ENCODE data around the gene FCRL2.

The FCRL2 gene, protein sequence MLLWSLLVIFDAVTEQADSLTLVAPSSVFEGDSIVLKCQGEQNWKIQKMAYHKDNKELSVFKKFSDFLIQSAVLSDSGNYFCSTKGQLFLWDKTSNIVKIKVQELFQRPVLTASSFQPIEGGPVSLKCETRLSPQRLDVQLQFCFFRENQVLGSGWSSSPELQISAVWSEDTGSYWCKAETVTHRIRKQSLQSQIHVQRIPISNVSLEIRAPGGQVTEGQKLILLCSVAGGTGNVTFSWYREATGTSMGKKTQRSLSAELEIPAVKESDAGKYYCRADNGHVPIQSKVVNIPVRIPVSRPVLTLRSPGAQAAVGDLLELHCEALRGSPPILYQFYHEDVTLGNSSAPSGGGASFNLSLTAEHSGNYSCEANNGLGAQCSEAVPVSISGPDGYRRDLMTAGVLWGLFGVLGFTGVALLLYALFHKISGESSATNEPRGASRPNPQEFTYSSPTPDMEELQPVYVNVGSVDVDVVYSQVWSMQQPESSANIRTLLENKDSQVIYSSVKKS

DNA sequence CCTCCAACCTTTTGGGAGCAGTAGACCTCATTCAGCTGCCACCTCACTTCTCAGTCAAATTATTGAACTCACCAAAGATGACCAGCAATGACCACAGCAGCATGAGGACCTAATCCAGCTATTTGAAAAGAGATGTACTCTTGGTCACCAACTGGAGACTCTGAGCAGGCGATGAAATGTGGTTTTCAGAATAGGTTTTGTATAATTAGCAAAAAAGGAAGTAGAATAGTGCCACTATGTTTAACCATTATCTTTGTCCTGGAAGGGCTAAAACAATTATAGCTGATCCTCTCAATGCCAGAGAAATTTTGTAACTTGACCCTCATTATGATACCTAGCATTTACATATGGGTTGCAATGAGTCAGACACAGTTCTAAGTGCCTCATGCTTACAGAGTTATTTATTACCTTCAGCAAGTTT lies at the start of gene FCRL2:
FCRL2 (minus strand) TSS at position 162 of the 421 bp plus-strand sequence; CDS start at position 103, 59 bp downstream.
- DNase-seq (ENCODE audit: low read depth): no peak

DNA sequence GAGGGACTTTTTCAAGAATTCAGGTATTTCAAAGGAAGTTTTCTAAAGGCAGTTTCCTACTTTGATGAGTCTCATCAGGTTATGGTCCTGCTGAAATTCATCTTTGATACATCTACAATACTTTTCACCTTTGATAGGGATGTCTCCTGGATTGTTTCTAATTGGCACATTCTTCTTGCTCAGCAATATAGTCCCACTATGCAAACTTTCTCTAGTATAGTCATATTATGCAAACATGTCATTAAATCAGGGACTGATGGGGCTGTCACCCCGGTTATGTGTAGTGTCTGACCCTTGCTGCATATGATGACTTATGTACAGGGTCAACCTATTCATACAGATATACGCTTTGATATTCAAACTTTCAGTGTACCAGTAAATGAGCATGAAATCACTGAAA lies 43.4 kb upstream of the FCRL2 start:
- no peak for DNase-seq (ENCODE audit: low read depth)

DNA sequence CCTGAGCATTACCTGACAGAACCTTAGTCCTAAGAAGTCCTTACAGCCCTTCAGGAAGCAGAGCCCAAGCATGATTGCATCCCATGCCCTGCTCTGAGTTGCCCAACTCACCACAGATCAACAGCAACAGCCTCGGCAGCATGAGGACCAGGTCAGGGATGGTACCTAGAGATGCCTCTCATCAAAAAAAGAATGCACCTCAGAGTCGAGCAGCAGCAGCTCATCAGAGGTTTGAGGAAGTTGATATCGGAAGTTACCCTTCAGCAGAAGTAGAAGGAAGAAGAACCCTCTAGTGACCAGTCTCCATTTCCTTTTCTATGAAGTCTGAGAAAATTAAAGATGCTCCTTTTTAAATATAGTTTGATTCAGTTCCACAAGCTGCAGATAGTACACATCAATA lies 43.0 kb upstream of the FCRL2 start, which contains the start of gene FCRL1:
FCRL1 (minus strand) TSS at position 225 of the 400 bp plus-strand sequence; CDS start at position 142, 83 bp downstream.
- no peak for DNase-seq (ENCODE audit: low read depth)

DNA sequence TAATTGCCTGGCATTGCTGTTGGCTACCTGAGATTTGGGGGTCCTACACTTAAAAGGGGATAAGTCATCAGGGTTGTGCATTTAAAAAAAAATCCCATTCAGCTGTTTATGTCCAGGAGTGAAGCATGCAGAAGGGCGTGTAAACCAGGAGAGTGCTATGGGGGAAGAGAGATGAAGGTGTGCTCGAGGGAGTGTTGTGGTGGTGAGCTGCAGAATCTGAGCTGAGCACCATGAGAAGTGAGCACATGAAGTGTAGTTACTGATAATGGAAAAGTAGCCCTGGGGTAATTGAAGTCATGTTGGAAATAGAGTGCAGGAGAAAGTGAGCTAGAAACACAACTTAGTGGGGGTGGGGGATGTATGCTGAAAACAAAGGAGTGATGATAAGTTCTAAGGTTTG lies 42.3 kb upstream of the FCRL2 start:
- DNase-seq (ENCODE audit: low read depth): no peak

DNA sequence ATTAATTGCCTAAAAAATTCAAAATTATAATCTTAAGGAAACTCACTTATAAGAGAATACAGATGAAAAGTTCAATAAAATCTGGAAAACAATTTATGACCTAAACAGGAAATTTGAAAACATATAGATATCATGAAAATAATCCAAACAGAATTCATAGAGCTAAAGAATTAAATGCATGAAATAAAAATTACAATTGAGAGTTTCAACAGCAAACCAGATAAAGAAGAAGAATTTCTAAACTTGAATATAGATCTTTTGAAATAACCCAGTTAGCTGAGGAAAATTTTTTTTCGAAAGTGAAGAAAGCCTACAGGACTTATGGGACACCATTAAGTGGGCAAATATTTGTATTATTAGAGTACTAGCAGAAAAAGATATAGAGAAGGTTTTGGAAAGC lies 36.3 kb upstream of the FCRL2 start:
- no peak for DNase-seq (ENCODE audit: low read depth)

DNA sequence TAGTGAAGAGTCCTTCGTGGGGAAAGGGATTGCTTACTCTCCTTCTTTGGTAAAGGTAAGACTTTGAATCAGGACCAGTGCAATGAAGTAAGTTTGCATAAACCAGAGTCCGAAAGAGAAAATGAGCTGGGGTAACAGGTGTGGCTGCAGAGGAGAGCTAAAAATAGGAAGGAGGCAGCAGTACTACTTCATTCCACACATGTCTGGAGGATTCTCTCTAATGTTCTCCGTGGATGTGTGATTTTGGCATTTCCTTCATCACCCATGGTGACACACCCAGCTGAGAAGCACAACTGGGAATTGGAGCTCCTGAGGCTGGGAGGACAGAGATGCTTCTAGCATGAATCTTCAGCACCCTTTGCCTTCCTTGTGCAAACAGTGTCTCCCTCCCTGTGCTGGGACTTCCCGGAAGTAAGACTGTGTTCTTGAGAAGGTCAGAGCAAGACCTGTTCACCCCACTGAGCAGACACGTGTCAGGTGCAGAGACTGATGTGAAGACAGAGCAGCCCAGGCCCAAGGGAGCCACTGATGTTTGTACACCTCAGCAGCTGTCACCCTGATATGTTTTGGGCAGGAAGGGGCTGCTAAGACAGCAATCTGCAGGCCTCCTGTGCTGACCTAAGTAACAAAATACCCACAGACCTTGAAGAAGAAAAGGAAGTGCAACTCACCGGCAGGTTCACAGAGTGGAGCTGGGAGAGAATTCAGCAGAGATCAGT lies 29.7 kb upstream of the FCRL2 start:
- no peak for DNase-seq (ENCODE audit: low read depth)

DNA sequence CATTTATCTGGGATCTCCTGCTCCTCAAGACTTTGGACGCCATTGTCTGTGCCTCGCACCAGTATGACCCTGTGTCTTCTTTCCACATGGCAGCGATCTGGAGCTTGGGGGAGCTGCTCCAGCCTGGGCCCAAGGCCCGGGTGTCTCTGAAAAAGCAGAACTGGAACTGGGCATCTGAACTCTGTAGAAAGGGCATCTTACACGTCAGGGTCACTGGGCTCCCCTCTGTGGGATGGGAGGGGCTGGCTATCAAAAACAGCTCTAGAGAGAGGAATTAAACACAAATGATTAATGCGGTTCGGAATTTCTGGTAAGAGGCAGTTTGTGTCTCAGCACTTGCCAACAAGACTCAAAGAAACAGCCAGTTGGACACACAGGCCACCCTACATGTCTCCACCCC lies 26.9 kb upstream of the FCRL2 start:
- no peak for DNase-seq (ENCODE audit: low read depth)

DNA sequence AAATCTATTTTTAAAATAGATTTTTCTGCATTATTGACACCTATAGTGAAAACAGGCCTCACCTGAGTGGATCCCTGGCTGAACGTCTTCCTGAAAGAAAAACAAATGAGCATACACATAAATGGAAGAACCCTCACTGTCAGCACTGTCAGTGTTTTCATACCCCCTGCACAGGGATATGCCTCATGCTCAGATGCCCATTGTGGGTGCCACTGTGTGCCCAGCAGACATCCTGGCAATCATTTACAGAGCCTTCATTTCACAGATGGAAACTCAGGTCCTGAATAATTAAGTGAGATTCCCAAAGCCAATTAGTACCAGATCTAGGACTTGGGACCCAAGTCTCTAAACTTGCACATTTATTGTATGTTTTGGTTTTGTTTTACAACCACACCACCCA lies 23.1 kb upstream of the FCRL2 start:
- DNase-seq (ENCODE audit: low read depth): no peak

DNA sequence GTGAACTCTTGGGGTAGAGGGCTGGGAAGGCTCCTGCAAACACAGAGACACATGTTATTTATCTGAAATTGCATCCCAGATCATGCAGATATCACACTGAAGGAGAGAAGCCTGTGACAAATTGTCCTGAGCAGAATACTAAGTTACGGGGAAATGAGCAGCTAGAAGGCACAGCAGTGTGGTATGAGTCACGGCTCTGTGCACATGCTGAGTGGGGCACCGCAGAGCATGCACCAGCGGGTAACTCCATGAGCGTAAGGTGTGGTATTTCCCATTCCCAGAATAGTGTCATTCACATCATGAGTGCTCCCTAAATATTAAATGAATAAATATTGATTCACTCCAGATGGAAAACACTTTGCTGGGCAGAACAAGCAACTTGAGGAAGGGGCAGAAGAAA lies 21.3 kb upstream of the FCRL2 start:
- DNase-seq (ENCODE audit: low read depth): no peak

DNA sequence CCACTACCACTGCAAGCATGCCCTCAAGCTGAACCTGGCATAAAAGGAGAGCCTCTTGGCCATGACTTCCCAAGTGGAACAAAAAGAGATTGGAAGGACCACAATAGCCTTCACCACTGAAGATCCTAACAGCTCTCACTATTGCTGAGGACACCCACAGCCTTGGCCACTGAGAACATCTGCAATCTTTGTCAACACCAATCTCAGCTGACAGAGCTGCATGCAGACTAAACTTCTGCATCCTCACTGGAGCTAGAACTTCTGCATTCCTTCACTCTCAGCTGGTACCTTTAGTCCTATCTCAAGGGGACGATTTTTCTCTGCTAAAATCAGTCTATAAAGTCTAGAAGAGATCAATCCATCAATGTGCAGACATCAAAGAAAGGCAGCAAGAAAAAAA lies 8.3 kb upstream of the FCRL2 start:
- DNase-seq (ENCODE audit: low read depth): no peak

DNA sequence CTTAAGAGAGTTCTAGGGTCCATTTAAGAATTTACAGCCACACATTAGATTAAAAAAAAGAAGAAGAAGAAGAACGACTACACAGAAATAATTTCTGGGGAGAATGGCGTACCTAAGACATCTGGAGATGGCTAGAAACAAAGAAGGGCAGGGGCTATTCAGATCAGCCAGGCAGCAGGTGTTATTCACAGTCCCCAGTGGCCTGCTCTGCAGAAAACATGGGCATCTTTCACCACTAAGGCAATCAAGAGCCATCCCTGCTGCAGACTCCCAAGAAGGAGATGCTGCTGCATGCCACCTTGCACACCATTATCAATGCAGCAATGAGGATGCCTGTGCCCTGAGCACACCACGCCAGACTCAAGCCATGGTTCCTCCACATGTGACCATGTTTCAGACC lies 7.9 kb upstream of the FCRL2 start:
- no peak for DNase-seq (ENCODE audit: low read depth)

DNA sequence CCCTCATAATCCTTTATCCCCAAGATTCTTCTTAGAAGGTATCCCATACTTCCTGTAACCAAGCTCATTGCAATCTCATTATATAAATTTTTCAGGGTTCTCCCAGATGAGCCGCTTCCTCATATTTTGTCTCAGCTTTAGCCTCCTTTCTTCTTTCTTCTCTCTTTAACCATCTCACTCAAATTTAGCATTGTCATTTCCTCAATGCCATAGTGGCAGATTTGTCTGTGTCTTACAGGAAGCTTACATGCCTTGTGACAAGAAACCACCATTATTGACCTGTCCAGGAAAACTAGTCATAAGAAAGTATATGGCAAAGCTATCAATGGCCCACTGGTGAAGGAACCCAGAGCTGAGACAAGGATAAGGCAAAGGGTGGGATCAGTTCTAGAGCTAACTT lies 6.0 kb upstream of the FCRL2 start:
- DNase-seq (ENCODE audit: low read depth): no peak

DNA sequence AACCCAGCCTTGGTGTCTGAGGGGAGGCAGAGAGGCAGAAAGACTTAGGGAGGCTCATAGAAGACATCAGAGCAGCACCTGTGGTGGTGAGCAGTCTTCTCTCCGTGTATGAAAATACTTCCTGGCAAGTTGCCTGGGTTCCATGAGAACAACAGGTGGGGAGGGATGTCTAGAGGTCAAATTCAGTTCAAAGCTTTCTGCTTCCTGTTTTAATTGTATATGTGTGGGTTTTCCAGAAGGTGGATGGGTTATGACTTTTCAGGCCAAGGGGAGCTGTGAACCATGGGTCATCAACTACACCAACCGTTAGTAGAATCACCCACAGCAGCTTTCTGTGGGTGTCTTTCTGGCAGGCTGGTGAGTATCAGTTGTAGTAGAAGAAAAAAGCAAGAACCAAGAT lies 4.1 kb upstream of the FCRL2 start:
- no peak for DNase-seq (ENCODE audit: low read depth)

DNA sequence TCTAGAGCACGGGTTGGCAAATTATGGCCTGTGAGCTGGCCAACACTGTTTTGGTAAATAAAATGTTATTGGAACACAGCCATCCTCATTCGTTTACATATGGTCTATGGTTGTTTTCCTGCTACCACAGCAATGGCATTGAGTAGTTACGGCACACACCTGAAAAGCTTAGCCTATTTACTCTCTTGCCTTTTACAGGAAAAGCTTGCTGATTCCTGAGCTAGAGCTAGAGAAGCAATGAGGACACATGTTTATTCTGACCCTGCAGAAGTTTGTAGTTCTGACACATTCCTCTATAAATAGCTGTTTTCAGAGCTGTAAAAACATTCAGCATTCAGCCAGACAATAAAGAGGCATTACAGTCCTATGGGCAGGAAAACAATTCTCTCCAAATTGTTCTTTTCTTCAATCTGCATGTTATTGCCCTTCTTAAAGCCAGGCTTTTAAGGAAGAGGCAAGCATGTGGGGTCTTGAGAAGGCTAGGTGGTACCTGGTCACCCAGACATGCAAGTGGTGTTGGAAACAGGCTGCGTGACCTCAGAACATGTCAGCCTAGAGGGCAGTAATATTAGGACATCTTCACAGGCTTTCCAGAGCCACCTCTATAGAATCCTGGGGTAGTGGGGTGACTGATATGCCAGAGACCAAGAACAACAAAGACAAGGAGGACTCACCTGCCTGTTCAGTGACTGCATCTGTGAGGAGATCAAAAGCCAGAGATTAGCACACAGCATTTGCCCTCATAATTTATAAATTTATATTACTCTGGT lies 1.6 kb downstream of the FCRL2 start:
- no peak for DNase-seq (ENCODE audit: low read depth)

DNA sequence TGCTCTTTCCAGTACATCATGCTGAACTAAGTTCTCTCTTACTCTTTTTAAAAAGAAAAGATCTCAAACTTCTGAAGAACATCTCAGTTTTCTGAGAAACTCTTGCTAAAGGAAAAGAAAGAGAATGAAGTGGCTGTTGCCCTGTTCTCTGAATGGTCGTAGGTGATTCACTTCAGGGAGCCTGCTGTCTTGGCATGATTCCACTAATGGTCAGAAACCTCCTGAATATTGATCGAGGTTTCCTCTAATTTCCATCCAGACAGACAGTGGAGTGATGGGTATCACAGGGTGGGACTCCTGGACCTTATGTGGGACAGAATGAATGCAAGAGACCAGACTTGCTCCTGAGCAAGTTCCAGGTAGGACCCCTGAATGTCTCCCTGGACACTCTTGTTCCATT lies 2.5 kb downstream of the FCRL2 start:
- no peak for DNase-seq (ENCODE audit: low read depth)

DNA sequence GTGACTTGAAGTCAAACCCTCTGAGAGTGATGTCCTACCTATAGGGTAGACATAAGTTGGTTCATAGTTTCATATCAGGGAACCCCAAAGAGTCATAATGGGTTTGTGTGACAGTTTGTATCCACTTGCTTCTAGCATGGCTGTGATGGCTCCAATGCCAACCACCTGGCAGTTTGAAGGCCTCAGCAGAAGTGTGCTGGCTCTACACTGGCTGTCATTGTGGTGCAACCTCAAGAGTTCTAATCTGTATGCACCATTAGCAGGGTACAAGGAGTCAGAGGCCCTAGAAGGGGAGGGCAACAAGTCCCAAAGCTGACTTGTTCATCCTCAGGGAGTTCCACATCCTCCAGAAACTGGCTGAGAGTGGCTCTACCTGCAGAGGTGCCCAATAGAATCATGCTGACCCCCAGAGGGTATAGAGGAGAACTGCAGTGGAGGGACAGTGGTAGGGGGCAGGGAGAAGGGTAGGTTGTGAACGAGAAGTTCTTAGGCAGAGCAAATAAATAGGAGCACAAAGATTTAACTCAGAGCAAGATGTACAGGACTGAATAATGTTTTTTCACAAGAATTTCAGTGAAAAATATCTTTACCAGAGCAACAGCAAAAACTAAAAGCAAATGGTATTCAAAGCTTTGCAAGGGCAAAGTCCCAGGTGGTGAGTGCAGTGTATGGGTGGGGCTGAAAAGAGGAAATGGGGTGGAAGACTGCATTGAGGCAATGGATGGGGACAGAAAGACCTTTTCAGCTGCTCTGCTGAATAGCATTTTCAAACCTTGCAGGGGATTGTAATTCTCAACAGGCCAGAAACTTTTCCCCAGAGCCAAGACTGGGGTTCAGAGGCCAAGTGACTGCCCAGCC lies 3.2 kb downstream of the FCRL2 start:
- DNase-seq (ENCODE audit: low read depth): no peak

DNA sequence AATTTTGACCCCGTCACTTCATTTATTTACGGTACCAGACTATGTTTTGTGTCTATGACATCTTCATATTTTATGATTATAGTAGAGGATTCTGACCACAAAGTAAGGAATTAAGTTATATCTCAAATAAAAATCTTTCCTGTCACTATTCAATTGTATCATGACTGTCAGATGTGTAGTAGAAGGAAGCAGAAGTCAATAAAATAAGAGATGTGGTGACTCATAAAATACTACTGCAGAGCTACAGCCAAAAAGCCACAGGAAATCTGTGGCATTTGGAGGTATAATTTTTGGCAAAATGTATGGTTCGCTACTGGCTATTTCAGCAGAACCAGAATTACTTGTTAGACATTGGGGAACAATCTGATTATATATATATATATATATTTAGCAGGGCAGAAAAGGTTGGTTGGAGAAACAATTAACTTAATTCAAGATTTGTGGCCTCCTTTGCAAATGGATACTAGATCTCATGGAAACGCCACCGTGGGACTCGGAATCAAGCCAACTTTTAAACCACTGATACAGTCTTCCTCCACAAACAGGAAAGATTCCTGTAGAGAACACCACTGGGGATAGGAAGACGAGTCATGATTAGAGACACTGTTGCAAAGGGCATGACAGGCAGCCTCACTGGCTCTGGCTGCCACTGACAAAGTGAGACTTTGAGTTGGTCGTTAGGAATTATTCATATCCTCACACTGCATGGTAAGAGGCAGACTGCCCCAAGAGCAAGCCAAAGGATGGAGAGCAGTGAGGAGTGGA lies 5.1 kb downstream of the FCRL2 start:
- no peak for DNase-seq (ENCODE audit: low read depth)

DNA sequence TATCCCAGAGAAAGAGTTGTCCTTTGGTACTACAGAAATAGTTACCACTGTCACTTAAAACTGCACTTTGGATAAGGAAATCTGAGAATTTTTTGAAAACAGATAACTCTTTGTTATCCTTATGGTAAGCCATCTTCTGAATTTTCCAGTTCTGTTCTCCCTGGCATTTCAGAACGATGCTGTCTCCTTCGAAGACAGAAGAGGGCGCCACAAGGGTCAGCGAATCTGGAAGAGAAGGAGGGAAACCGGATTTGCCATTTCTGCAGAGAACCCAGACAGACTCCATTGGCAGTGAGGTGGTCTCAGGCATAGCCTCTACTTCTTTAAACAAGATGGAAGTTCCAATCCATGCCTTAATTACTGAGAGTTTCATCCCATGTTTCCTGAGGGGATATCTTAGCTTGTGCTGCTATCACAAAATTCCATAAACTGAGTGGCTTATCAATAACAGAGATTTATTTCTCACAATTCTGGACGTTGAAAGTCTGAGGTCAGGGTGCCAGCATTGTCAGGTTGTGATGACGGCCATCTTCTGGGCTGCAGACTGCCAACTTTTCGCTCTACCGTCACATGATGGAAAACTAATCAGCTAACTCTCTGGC lies 6.4 kb downstream of the FCRL2 start:
- no peak for DNase-seq (ENCODE audit: low read depth)

DNA sequence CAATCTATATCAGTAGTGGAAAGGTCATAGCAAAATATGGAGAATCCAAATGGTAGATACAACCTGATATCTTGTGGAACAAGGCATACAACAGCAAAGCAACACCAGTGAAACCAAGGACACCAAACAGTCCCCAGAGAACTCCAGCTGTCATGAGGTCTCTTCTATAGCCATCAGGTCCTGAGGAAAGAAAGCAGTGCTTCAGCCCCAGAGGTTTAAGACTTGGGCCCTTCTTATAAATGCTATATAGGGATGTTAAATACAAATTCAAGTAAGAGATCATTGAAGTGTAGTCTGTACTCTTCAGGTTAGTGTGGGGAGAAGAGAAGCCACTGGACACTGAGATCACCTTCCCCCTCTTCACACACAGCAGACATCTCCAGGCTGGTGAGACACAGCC lies 10.1 kb downstream of the FCRL2 start:
- no peak for DNase-seq (ENCODE audit: low read depth)

DNA sequence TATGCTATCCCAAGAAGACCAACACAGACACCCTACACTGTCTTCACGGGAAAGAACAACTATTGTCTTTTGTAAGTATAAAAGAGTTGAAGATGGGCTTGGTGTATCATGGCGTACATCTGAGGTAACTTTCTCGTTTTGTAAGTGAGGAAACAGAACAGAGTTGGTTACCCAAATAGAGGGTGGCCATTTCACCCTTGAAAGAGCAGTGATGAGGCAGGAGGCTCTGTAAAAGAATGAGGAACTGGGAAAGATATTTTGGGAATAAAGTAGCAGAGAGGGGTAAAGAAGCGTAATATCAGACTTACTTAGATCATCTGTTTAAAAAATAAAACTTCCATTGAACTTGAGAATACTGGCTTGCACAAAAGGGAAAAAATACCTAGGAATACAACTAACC lies 18.9 kb downstream of the FCRL2 start:
- DNase-seq (ENCODE audit: low read depth): no peak

All from activated T-helper 9 cell treated with anti-CD3 and anti-CD28 coated beads, Interleukin-2, amount 50 U/mL, for 16 hours (primary cell).